Dedifferentiated amniotic fluid mesenchymal stem cell (primary cell): ENCODE measurements around the gene CMIP.
A peak's percentile ranks its signal among the peaks of the same experiment; 100 is the strongest.

Experiments
- DNase-seq: peaks from one replicate; pipeline ENCODE4 v3.0.0-alpha.2; 2016; ENCODE audit errors: extremely low spot score

Gene CMIP

GRCh38 chr16:81494434-81494806 is 49.8 kb downstream of the CMIP start:
- no peak for DNase-seq

DNA sequence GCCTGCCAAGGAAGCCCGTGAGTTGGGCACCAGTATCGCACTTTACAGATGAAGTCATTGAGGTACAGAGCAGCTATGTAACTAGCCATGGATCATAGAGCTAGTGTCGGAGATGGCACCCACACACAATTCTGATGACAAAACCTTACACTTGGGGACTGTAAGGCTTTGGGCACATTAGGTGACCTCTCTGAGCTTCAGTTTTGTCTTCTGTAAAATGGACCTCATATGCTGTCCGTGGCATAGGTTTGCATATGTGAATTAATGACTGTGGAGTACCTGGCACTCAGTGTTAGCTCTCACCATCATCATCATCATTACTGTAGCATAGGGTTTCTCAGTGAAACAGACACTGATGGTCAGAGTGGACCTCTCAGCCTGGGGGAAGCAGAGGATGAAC is 50.3 kb downstream of the CMIP start:
- no peak for DNase-seq

DNA sequence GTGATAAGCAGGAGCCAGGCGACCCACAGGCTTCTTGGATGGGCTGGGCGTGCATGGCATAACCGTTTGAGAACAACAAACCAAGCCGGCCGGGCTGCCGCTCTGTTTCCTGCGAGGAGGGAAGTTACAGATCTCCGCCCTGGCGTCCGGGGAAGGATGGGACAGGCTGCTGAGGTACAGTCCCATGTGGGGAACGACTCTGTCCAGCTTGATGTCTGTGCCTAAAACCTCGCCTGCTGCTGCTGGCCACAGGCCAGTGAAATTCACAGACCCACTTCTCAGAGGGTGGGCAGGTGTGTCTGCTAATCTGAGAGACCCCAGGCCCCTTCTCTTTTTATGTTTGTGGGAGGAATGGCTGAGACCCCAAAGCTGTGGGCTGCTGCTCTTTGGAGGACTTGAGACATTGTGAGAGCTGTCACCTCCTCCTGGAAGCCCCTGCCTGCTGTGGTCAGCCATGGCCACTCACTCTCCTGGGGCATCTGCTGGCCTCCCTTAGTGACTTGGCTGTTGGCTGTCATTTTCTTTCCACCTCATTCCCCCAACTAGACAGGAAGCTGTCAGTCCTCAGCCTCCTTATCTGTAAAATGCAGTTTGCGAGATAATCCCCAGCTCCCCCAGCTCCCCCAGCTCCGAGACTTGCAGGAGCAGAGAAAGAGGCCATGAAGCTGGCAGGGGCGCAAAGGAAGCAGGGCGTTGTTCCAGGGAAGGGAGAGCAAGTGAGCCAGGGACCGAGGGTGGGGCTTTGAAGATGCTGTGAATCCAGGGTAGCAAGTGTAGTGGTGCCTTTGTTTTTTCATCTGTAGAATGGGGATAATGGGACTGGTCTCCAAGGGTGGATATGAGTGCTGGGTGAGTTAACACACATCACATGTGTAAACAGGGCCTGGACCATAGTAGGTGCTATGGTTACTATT is 51.0 kb downstream of the CMIP start:
- no peak for DNase-seq

DNA sequence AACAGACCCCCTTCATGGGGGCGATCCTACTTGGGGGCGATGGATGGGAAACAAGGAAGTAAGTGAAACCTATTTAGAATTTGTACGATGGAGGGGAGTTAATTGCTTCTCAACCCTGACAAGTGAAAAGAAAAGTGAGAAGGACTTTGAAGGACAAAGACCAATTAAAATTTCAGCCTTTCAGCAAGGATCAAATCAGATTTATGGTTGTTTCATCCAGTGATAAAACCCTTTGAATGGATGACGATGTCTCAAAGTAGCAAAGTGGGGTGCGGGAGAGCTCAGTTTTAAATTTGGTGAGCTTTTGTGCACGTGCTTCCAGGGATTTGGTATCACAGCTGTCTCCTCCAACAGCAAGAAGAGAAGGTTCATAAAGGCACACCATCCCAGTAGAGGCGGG is 51.7 kb downstream of the CMIP start:
- no peak for DNase-seq

DNA sequence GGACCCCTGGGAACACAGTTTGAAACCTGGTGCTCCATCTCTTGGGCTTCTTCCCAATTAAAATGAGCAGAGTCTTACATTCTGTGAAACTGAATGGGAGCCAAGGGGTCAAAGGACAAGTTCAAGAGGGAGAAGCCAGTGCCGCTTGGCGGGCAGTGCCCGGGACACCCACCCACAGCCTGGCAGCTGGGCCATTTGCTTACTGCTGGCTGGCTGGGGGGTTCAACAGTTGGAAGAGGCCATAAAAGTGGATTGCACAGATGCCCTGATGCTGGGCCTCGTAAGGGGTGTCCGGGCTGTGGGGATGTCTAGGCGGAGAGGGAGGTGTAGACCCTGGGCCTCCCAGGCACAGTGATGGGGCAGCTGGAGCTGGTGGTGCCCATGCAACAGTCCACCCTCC is 52.1 kb downstream of the CMIP start:
- DNase-seq, result no peak

DNA sequence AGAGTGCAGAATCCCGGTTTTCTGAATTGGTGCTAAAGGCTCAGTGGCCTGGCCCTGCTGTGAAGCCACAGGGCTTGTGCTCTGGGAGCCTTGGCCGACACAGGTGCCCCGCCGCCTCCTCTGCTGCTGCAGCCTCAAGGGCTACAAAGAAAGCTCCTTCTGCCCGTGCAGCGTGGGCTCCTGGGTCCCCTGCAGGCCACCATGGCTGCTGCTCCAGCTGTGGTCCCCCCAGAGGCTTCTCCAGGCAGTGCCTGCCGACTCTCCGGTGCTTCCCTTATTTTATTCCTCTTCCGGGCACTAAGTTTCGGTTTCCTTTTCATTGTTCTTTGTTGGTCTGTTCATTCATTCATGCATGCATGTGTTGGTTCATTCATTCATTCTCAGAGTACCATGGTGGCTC is 53.1 kb downstream of the CMIP start:
- no peak for DNase-seq

DNA sequence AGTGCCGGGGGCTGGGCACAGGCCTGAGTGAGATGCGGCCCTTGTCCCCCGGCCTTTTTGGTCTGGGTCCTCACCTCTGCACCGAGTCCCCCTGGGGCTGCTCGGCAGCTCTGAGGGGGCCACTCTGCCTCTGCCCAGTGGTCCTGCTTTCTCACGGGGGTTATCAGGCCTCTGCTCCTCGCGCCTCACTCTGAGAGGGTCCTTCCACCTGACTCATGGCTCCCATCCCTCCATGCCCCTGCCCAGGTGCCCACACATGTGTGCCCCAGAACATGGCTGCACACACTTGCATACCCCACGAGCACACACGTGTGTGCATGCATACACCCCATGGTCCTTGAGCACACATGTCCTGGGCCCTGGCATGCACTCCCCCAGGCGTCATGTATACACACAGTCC is 53.7 kb downstream of the CMIP start:
- DNase-seq, result no peak

- DNase-seq, result no peak
These were observed 55.2 kb downstream of the CMIP start for GRCh38 chr16:81499576-81500380.

GRCh38 chr16:81500833-81501521 is 56.4 kb downstream of the CMIP start:
- peak; percentile 25 for DNase-seq

GRCh38 chr16:81502396-81503070 is 57.9 kb downstream of the CMIP start:
- DNase-seq, result no peak

- no peak for DNase-seq
These were observed 60.5 kb downstream of the CMIP start for GRCh38 chr16:81505011-81505661.

- no peak for DNase-seq
These were observed 64.8 kb downstream of the CMIP start for GRCh38 chr16:81509404-81509803.

GRCh38 chr16:81510016-81510415 is 65.4 kb downstream of the CMIP start:
- no peak for DNase-seq

GRCh38 chr16:81511371-81511770 is 66.8 kb downstream of the CMIP start:
- peak; percentile 65 for DNase-seq

GRCh38 chr16:81513204-81514040 is 68.8 kb downstream of the CMIP start:
- DNase-seq, result no peak

- DNase-seq, result no peak
These were observed 69.5 kb downstream of the CMIP start for GRCh38 chr16:81514041-81514559.

DNA sequence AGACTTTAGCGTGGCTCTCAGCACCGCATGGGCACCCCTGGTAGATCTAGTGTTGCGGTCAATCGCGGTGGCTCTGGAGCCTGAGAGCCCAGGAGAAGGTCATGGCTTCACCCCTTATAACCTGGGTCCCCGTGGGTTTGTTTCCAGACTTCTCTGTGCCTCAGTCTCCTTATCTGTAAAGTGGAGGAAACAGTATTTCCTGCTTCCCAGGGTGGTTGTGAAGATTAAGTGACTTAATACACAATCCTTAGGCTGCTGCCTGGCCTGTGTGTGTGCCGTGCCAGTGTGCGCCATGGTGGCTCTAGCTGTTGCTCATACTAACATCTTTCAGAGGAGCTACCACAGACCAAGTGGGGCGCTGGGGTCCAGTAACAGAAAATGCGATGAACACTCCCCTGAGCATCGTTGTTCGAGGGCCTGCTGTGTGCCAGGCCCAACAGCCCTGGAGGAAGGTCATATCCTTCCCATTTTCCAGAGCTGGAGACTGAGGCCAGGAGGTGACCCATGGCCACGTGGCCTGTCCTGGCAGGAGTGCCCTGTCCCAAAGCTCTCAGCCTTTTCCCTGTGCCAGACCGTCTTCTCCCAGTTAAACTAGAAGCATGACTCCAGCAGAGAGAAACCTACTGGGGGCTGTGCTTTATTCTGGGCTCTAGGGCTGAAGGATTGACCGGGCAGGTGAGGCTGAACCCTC is 70.1 kb downstream of the CMIP start:
- DNase-seq, result no peak

DNA sequence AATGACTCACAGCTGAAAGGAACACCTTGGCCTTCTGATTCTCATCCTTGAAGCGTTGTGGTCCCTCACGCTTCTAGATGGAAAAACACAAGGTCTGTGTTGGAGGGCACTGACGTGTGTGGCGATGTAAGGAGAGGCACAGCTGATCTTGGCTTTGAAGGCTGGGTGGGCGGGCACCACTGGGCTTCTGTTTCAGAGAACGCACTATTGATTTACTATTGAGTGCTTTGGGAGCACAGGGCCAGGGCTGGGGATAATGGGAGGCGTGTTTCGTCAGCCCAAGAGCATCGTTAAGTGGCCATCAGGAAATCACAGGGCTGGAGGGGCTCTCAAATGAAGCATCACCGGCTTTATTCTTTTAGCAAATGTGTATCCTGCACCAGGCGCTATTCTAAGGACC is 70.7 kb downstream of the CMIP start:
- no peak for DNase-seq

GRCh38 chr16:81515721-81516120 is 71.1 kb downstream of the CMIP start:
- DNase-seq, result no peak
